Endodermal cell (in vitro differentiated cells): ENCODE measurements around the gene KRTAP4-3. TPM values are rescaled to one million over a fixed set of nuclear protein-coding genes. Genes with fewer than 3 reads are reported as not detected.
"Not testable (repeated sequence)": the region's sequence is repeated elsewhere in the genome, so short reads cannot be mapped to it uniquely, and the experiment has no call there.

Source experiments
- DNase-seq: peaks from one replicate; pipeline ENCODE4 v3.0.0-alpha.2; 2017
- H3K27ac ChIP-seq: 2 replicates; pipeline ENCODE4 v1.5.1; 2013; ENCODE audit warnings: mild to moderate bottlenecking, low read depth, low read length, moderate library complexity
- H3K27me3 ChIP-seq: 2 replicates; pipeline ENCODE4 v1.6.1; 2013; ENCODE audit warnings: mild to moderate bottlenecking, low read length, moderate library complexity; ENCODE audit not compliant: insufficient read depth, control insufficient read depth, poor library complexity, severe bottlenecking
- H3K36me3 ChIP-seq: 2 replicates; pipeline ENCODE4 v1.7.0; 2013; ENCODE audit warnings: mild to moderate bottlenecking, low read length, moderate library complexity; ENCODE audit not compliant: control insufficient read depth, insufficient read depth
- H3K4me1 ChIP-seq: one replicate; pipeline ENCODE4 v1.7.0; 2013; ENCODE audit warnings: low read length; ENCODE audit not compliant: control insufficient read depth, insufficient read depth
- H3K4me3 ChIP-seq: 2 replicates; pipeline ENCODE4 v1.5.1; 2013; ENCODE audit warnings: mild to moderate bottlenecking, low read length, moderate library complexity
- H3K9ac ChIP-seq: 2 replicates; pipeline ENCODE4 v1.6.1; 2013; ENCODE audit warnings: mild to moderate bottlenecking, low read length, moderate library complexity; ENCODE audit not compliant: poor library complexity, severe bottlenecking; ENCODE audit errors: extremely low read depth
- H3K9me3 ChIP-seq: 2 replicates; pipeline ENCODE4 v1.6.1; 2013; ENCODE audit warnings: mild to moderate bottlenecking, low read length, moderate library complexity; ENCODE audit not compliant: control insufficient read depth
- H3K27ac Mint-ChIP-seq: 2 replicates; pipeline ENCODE4 v1.8.0; 2020; ENCODE audit warnings: mixed read lengths
- H3K27me3 Mint-ChIP-seq: 2 replicates; pipeline ENCODE4 v1.8.0; 2021; ENCODE audit warnings: mild to moderate bottlenecking, mixed read lengths; ENCODE audit not compliant: insufficient read depth
- H3K36me3 Mint-ChIP-seq: 2 replicates; pipeline ENCODE4 v1.8.0; 2020; ENCODE audit warnings: low read depth, mixed read lengths
- H3K4me1 Mint-ChIP-seq: 2 replicates; pipeline ENCODE4 v1.8.0; 2020; ENCODE audit warnings: mixed read lengths
- H3K4me3 Mint-ChIP-seq: 2 replicates; pipeline ENCODE4 v1.8.0; 2020; ENCODE audit warnings: mild to moderate bottlenecking, moderate library complexity, mixed read lengths
- H3K9me3 Mint-ChIP-seq: 2 replicates; pipeline ENCODE4 v1.8.0; 2020; ENCODE audit warnings: mild to moderate bottlenecking, mixed read lengths
- CTCF ChIP-seq: fragments of 200-600 bp; sonication (generic); conservative IDR thresholded peaks from 2 replicates; pipeline ENCODE4 v1.5.0; 2021; ENCODE audit warnings: antibody characterized with exemption, mild to moderate bottlenecking
- WGBS, 2 experiments: methylation state at CpG; one replicate each; pipeline versions ENCODE4 v1.1.5 to v1.1.7; 2013; ENCODE audit warnings: missing lambda C conversion rate in 2 of 2, mixed read lengths in 1 of 2; ENCODE audit not compliant: insufficient coverage in 1 of 2, insufficient read length in 1 of 2; 5-methylcytosine and 5-hydroxymethylcytosine counted together
- total RNA-seq, 2 donors: library from RNA; stranded (reverse); fragmentation: NEBNext Ultra II Directional in 1 of 2; extraction: Animal tissue kit (Norgen Biotek cat#: 25700) in 1 of 2; gene quantifications; 2 replicates in 1 of 2; 3 replicates in 1 of 2; pipeline ENCODE4 v1.2.1, GENCODE V29; 2021

KRTAP4-3 gene
- total RNA-seq, 2 donors from 2014 or later, result not detected

DNA sequence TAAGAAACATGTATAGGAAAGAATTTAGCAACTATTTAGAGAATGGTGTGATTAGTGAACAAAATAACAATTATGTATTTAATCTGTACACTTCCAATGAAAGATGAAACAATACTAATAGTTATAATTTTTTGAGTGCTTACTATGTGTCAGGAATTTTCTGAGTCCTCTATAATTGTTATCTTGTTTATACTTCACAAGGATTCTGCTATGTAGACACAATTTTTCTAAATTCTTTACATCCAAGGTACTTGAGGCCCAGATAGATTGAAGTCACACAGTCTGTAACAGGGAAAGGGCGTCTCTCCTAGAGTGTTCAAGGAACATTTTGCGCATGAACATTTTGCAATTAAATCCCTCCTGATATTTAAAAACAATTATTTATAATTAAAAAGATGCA, 43.0 kb downstream of the KRTAP4-3 start:
- no peak for TF ChIP-seq CTCF
- Histone ChIP-seq H3K27me3 (no peaks in the 10 kb centered on the region), H3K36me3 (no peaks in the 10 kb centered on the region), H3K9ac (no peak overlapping the region), H3K4me1 (no peaks in the 10 kb centered on the region), H3K4me3 (no peak overlapping the region), H3K27ac (no peak overlapping the region), H3K9me3 (peaks cover 4% of the 10 kb centered on the region)
- Mint-ChIP-seq H3K27me3 (no peaks in the 10 kb centered on the region), H3K36me3 (no peaks in the 10 kb centered on the region), H3K4me3 (no peak overlapping the region), H3K9me3 (peaks cover 4% of the 10 kb centered on the region), H3K4me1 (no peaks in the 10 kb centered on the region), H3K27ac (no peak overlapping the region)
- no peak for DNase-seq
- WGBS, 2 experiments, result 100% methylated on average over 1 of the region's 2 CpGs; no CpG with 5 or more reads in 1 of the 2 experiments

DNA sequence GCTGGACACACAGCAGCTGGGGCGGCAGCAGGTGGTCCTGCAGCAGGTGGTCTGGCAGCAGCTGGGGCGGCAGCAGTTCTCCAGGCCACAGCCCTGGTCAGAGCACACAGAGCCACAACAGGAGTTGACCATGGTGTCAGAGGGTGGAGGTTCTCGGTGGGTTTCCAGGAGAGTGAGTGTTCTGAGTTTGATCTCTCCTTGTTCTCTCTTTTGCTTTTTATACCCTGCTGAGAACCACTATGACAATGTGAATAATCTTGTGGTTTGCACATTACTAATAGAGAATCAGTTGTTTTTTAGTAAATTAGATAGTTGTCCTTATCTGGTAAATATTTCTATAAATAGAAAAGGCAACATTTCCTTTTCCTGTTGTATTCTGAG, 44.0 kb downstream of the KRTAP4-3 start, which contains the start of gene KRTAP4-12:
TSS of gene KRTAP4-12 (minus strand) at position 192 of the 381 bp plus-strand sequence. CDS start at position 132, 60 bp downstream.
- H3K36me3 ChIP-seq, H3K4me1 Mint-ChIP-seq, H3K9me3 Mint-ChIP-seq, H3K9ac ChIP-seq, H3K4me3 Mint-ChIP-seq, H3K27me3 Mint-ChIP-seq, H3K27me3 ChIP-seq, H3K36me3 Mint-ChIP-seq, H3K27ac Mint-ChIP-seq, H3K9me3 ChIP-seq, H3K4me3 ChIP-seq, DNase-seq, H3K27ac ChIP-seq, H3K4me1 ChIP-seq: not testable (repeated sequence)
- 75 to 78% methylated on average over 1 to 3 of the region's 3 CpGs for WGBS, 2 experiments

DNA sequence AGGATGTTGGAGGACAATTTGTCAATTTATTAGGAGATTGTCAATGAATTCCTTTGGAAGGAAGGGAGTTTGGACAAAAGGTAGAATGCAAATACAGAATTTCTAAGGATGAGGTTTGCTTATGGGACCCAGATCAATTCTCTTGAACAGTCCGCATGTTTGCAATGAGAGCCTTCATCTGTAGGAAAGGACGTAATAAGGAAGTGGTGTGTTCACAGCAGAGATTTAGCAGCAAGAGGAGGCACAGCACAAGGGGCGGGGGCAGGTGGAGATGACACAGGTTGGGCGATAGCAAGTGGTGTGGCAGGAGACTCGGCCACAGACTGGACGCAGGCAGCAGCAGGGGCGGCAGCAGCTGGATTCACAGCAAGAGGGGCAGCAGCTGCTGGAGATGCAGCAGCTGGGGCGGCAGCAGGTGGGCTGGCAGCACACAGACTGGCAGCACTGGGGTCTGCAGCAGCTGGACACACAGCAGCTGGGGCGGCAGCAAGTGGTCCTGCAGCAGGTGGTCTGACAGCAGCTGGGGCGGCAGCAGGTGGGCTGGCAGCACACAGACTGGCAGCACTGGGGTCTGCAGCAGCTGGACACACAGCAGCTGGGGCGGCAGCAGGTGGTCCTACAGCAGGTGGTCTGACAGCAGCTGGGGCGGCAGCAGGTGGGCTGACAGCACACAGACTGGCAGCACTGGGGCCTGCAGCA, 44.6 kb downstream of the KRTAP4-3 start:
- H3K4me3 ChIP-seq, H3K36me3 Mint-ChIP-seq, H3K4me1 ChIP-seq, H3K4me1 Mint-ChIP-seq, H3K9me3 ChIP-seq, H3K36me3 ChIP-seq, DNase-seq, H3K27ac ChIP-seq, H3K9me3 Mint-ChIP-seq, H3K9ac ChIP-seq, H3K27me3 ChIP-seq, H3K27ac Mint-ChIP-seq, H3K27me3 Mint-ChIP-seq, H3K4me3 Mint-ChIP-seq: not testable (repeated sequence)
- WGBS, 2 experiments, result 83 to 87% methylated on average over 8 to 12 of the region's 12 CpGs

DNA sequence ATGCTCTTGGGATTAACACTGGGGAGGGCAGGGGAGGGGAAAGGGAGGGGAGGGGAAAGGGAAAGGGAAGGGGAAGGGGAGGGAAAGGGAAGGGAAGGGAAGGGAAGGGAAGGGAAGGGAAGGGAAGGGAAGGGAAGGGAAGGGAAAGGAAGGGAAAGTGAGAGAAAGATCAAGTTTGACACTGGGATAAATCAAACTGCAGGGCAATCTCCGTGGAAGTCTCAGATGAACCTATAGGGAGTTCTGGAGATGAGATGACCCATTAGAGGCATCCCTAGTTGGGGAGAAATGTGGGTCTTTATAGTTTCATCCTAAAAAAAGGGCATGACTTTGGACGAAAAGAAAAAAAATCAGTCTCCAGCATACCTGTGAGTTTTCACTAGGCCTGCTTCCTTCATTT, 46.3 kb downstream of the KRTAP4-3 start:
- Histone ChIP-seq H3K4me1 (no peaks in the 10 kb centered on the region), H3K9ac (no peak overlapping the region), H3K9me3 (peaks cover 4% of the 10 kb centered on the region), H3K27me3 (no peaks in the 10 kb centered on the region), H3K27ac (no peak overlapping the region), H3K36me3 (no peaks in the 10 kb centered on the region), H3K4me3 (no peak overlapping the region)
- no peaks in the 10 kb centered on the region for H3K36me3 Mint-ChIP-seq
- no peak overlapping the region for H3K27ac Mint-ChIP-seq
- no peak for TF ChIP-seq CTCF
- no peak for DNase-seq
- WGBS, 2 experiments, result 88 to 100% methylated on average over 1 to 2 of the region's 2 CpGs
- peaks cover 4% of the 10 kb centered on the region for H3K27me3 Mint-ChIP-seq
- H3K4me3 Mint-ChIP-seq, result no peak overlapping the region
- peaks cover 4% of the 10 kb centered on the region for H3K9me3 Mint-ChIP-seq
- H3K4me1 Mint-ChIP-seq, result no peaks in the 10 kb centered on the region

- H3K9me3 ChIP-seq, H3K4me1 Mint-ChIP-seq, H3K36me3 ChIP-seq, H3K27me3 Mint-ChIP-seq, H3K4me1 ChIP-seq, H3K27ac Mint-ChIP-seq, H3K4me3 Mint-ChIP-seq, H3K27me3 ChIP-seq, H3K27ac ChIP-seq, H3K36me3 Mint-ChIP-seq, DNase-seq, H3K9ac ChIP-seq, H3K9me3 Mint-ChIP-seq, H3K4me3 ChIP-seq: not testable (repeated sequence)
- WGBS, 2 experiments, result 89 to 94% methylated on average over 3 to 11 of the region's 11 CpGs
Measured at GRCh38 chr17:41119696-41120690, 48.0 kb downstream of the KRTAP4-3 start.
